ENCODE results near the gene RANBP1. TPM values are rescaled to one million over a fixed set of nuclear protein-coding genes. Genes with fewer than 3 reads are reported as not detected.

Gene RANBP1
- total RNA-seq, 1 experiment from 2014 or later = 365 TPM

- intact Hi-C loops (cut with micrococcal nuclease; ENCODE audit: unreplicated experiment) = no loop called here
- CTCF ChIA-PET = no interaction called here
- Histone ChIP-seq H3K27me3 (replicated peaks; ENCODE audit: control insufficient read depth, insufficient read depth, low read length) (no peaks in the 10 kb centered on the region), H3K36me3 (ENCODE audit: control insufficient read depth, insufficient read depth, low read length) (peaks cover 12% of the 10 kb centered on the region), H3K4me1 (no peaks in the 10 kb centered on the region), H3K9me3 (no peaks in the 10 kb centered on the region), H3K4me3 (ENCODE audit: low read depth, low read length) (no peak overlapping the region)
- BruUV-seq (replicated peaks) = no TSS peak
- TF ChIP-seq CTCF (IDR thresholded peaks at IDR 0.05; ENCODE audit: insufficient read depth in 1 of 2, low read depth in 1 of 2, low read length in 1 of 2, severe bottlenecking in 1 of 2, unreplicated experiment in 1 of 2) = no peak
- Mint-ChIP-seq H3K9me3 (ENCODE audit: unreplicated experiment) (no peaks in the 10 kb centered on the region), H3K4me1 (ENCODE audit: low read depth, unreplicated experiment) (no peaks in the 10 kb centered on the region), H3K27ac (ENCODE audit: unreplicated experiment) (no peak overlapping the region), H3K36me3 (ENCODE audit: insufficient read depth, unreplicated experiment) (peaks cover 99% of the 10 kb centered on the region), H3K27me3 (ENCODE audit: insufficient read depth, unreplicated experiment) (no peaks in the 10 kb centered on the region), H3K4me3 (ENCODE audit: unreplicated experiment) (no peak overlapping the region)
- POLR2A ChIA-PET = no interaction called here
- no peak for DNase-seq
Observed at GRCh38 chr22:20091690-20092476, 24.0 kb upstream of the RANBP1 start.

- Histone ChIP-seq H3K4me3 (ENCODE audit: low read depth, low read length) (no peak overlapping the region), H3K9me3 (no peaks in the 10 kb centered on the region), H3K4me1 (no peaks in the 10 kb centered on the region), H3K36me3 (ENCODE audit: control insufficient read depth, insufficient read depth, low read length) (peaks cover 12% of the 10 kb centered on the region), H3K27me3 (replicated peaks; ENCODE audit: control insufficient read depth, insufficient read depth, low read length) (no peaks in the 10 kb centered on the region)
- CTCF ChIA-PET = no interaction called here
- Mint-ChIP-seq H3K4me1 (ENCODE audit: low read depth, unreplicated experiment) (no peaks in the 10 kb centered on the region), H3K27ac (ENCODE audit: unreplicated experiment) (no peak overlapping the region), H3K4me3 (ENCODE audit: unreplicated experiment) (no peak overlapping the region), H3K9me3 (ENCODE audit: unreplicated experiment) (no peaks in the 10 kb centered on the region), H3K36me3 (ENCODE audit: insufficient read depth, unreplicated experiment) (peaks cover 99% of the 10 kb centered on the region), H3K27me3 (ENCODE audit: insufficient read depth, unreplicated experiment) (no peaks in the 10 kb centered on the region)
- intact Hi-C loops (cut with micrococcal nuclease; ENCODE audit: unreplicated experiment) = no loop called here
- TF ChIP-seq CTCF (IDR thresholded peaks at IDR 0.05; ENCODE audit: insufficient read depth in 1 of 2, low read depth in 1 of 2, low read length in 1 of 2, severe bottlenecking in 1 of 2, unreplicated experiment in 1 of 2) = no peak
- POLR2A ChIA-PET = no interaction called here
- no TSS peak for BruUV-seq (replicated peaks)
- no peak for DNase-seq
Observed at GRCh38 chr22:20092477-20092854, 23.4 kb upstream of the RANBP1 start.

- Histone ChIP-seq H3K27me3 (replicated peaks; ENCODE audit: control insufficient read depth, insufficient read depth, low read length) (no peaks in the 10 kb centered on the region), H3K9me3 (no peaks in the 10 kb centered on the region), H3K36me3 (ENCODE audit: control insufficient read depth, insufficient read depth, low read length) (peaks cover 10% of the 10 kb centered on the region), H3K4me1 (no peaks in the 10 kb centered on the region), H3K4me3 (ENCODE audit: low read depth, low read length) (no peak overlapping the region)
- DNase-seq = no peak
- peaks cover 99% of the 10 kb centered on the region for H3K36me3 Mint-ChIP-seq (ENCODE audit: insufficient read depth, unreplicated experiment)
- H3K4me1 Mint-ChIP-seq (ENCODE audit: low read depth, unreplicated experiment) = no peaks in the 10 kb centered on the region
- ChIA-PET POLR2A (no interaction called here), CTCF (no interaction called here)
- H3K9me3 Mint-ChIP-seq (ENCODE audit: unreplicated experiment) = no peaks in the 10 kb centered on the region
- no TSS peak for BruUV-seq (replicated peaks)
- TF ChIP-seq CTCF (IDR thresholded peaks at IDR 0.05; ENCODE audit: insufficient read depth in 1 of 2, low read depth in 1 of 2, low read length in 1 of 2, severe bottlenecking in 1 of 2, unreplicated experiment in 1 of 2) = no peak
- intact Hi-C loops (cut with micrococcal nuclease; ENCODE audit: unreplicated experiment) = no loop called here
- H3K27ac Mint-ChIP-seq (ENCODE audit: unreplicated experiment) = no peak overlapping the region
- H3K4me3 Mint-ChIP-seq (ENCODE audit: unreplicated experiment) = no peak overlapping the region
- H3K27me3 Mint-ChIP-seq (ENCODE audit: insufficient read depth, unreplicated experiment) = no peaks in the 10 kb centered on the region
Observed at GRCh38 chr22:20093418-20094196, 22.3 kb upstream of the RANBP1 start.
